GM13976 (cell line): Measurements from ENCODE around the gene GALR2.

Experiments used
- DNase-seq: peaks from one replicate; pipeline ENCODE4 v3.0.0; 2012; ENCODE audit warnings: low spot score
- CTCF ChIP-seq: IDR thresholded peaks from 2 replicates; pipeline ENCODE4 v1.5.1; 2012; ENCODE audit warnings: borderline replicate concordance, mild to moderate bottlenecking; ENCODE audit not compliant: insufficient read depth; ENCODE audit errors: extremely low read depth, missing control alignments, control extremely low read depth
- in situ Hi-C: fragments of 300-500 bp; cut with MboI; formaldehyde crosslinking; loops from one replicate; pipeline ENCODE4 v1.12.0; 2022; ENCODE audit warnings: low sequenced_read_pairs, mixed read lengths, inconsistent platforms; ENCODE audit not compliant: unreplicated experiment

The GALR2 gene

DNA sequence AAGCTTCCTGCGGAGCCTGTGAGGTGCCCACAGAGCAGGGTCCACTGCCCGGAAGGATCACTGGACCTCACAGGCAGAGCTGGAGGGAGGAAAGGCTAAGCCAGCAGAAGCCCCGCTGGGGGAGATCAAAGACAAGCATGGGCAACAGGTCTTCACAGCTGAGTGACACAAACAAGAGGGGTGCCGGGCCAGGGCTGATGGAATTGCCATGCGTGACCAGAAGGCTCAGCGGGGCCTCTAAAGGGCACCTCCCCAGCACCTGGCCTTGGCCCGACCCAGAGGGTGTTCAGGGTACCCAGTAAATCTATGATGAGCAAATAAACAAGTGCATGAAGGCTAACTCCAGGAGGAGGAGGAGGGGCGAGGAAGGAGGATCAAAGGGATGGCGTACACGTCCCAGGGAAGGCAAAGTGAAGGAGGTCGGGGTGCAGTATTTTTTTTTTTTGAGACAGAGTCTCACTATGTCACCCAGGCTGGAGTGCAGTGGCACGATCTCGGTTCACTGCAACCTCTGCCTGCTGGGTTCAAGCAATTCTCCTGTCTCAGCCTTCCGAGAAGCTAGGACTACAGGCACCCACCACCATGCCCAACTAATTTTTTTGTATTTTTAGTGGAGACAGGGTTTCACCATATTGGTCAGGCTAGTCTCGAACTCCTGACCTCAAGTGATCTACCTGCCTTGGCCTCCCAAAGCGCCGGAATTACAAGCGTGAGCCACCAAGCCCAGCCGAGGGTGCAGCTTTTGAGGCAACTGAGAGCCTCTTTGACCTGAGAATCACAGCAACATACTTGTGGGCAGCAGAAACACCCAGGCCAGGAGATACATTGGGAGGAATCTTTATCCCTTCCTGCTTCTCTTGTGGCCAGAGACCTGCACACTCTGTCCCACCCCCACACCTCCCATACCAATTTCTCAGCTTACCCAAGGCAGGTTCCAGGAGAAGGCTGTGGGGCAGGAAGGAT, 45.1 kb downstream of the GALR2 start:
- in situ Hi-C loops: loop anchor here (5.0 to 10.0 kb wide), 3 partner anchors 105 to 275 kb away; no protein-coding TSS in a partner anchor
- DNase-seq: peak; percentile 9
- no peak for TF ChIP-seq CTCF

- no peak for TF ChIP-seq CTCF
- peak; percentile 30 for DNase-seq
- in situ Hi-C loops: no loop called here
Measured at GRCh38 chr17:76120658-76121008, 46.1 kb downstream of the GALR2 start.

DNA sequence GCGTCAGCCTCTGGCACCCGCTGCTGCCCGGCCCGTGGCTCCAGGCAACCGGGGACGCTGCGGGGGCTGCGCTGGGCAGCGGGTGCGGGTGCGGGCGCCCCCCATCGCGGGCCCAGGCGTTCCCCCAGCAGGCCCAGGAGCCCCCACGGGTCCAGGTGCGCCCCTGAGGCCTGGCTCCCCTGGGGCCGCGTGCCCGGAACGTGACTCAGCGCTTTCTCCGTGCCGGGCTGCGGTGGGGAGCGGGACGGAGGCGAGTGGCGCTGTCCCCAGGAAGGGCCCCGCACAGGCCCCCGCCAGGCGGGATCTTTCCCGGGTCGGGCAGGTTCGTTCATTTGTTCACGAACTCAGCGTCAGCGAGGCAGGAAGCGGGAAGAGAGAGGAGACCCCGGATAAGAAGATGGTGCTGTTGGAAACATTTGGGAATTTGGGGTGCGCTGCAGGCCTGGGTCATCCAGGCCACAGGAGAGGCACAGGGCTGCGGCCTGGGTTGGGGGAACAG, 47.4 kb downstream of the GALR2 start:
- in situ Hi-C loops: no loop called here

GRCh38 chr17:76122431-76123190, 48.0 kb downstream of the GALR2 start:
- TF ChIP-seq CTCF: no peak
- in situ Hi-C loops: no loop called here
- DNase-seq: peak; percentile 35

More for the DNA sequence above, 47.4 kb downstream of the GALR2 start:
- no peak for TF ChIP-seq CTCF
- DNase-seq: peak; percentile 61

- in situ Hi-C loops: no loop called here
- DNase-seq: no peak
- no peak for TF ChIP-seq CTCF
Measured at GRCh38 chr17:76123191-76123499, 48.6 kb downstream of the GALR2 start.

DNA sequence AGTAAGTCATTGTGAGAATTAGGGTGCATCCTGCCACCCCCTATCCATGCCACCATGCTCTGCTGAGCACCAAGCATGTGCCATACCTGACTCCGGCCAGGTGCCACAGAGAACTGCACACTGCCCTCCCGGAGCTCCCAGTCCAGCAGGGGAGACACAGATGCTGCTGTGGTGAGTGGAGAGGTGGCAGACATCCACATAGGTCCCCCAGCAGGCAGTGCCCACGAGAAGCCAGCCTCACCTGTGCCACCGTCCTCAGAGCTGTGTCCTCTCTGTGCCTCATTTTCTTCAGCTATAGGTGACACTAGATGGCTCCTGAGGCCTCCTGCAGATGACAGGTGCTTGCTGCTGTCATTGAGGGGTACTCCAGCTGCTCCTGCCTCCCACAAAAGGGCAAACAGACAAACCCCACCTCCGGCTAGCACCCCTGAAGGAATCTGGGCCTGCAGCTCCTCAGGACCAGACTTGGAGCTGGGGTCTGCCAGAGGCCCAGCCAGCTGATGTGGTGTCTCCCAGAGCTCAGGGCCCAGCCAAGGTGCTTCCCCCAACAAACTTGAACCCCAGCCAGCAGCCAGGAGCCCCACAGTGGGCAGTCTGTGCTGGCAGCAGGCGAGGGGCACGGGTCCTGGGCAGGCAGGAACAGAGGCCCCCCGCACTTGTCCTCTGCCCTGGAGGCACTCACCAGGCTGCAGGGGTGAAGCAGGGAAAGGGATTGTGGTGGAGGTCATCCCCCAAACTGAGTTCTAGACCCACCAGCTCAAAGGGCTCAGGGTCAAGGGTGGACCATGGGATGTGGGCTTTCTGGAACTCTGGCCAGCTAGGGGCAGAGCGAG, 49.4 kb downstream of the GALR2 start:
- in situ Hi-C loops: no loop called here
- DNase-seq: peak; percentile 27
- no peak for TF ChIP-seq CTCF
